AG04450 (cell line): ENCODE data around the gene KCNK6. TPM values are rescaled to one million over a fixed set of nuclear protein-coding genes. Genes with fewer than 3 reads are reported as not detected.

ENCODE experiments used
- CTCF ChIA-PET: fragments of 300-600, 350-600 bp; formaldehyde crosslinking; extraction: SDS; loops from one replicate; lab custom pipeline; 2022; ENCODE audit warnings: antibody characterized with exemption, inconsistent platforms; lab: Charles Lee
- POLR2A ChIA-PET: fragments of 350-600 bp; formaldehyde crosslinking; extraction: SDS; loops from one replicate; lab custom pipeline; 2021; ENCODE audit warnings: antibody characterized with exemption, inconsistent platforms; lab: Yijun Ruan, JAX
- DNase-seq: peaks from one replicate; pipeline ENCODE4 v3.0.0-alpha.2; 2011; ENCODE audit warnings: low read depth, low spot score
- H3K27ac ChIP-seq: one replicate; pipeline ENCODE4 v1.5.1; 2012; ENCODE audit warnings: low read depth, low read length, control low read depth
- H3K27me3 ChIP-seq: one replicate; pipeline ENCODE4 v1.6.0; 2012; ENCODE audit warnings: low read length; ENCODE audit not compliant: control insufficient read depth, insufficient read depth
- H3K4me3 ChIP-seq: 2 replicates; pipeline ENCODE4 v1.5.1; 2011; ENCODE audit warnings: mild to moderate bottlenecking, low read depth, low read length, control low read depth
- H3K9me3 ChIP-seq: 2 replicates; pipeline ENCODE4 v1.5.1; 2012; ENCODE audit warnings: low read length; ENCODE audit not compliant: control insufficient read depth, insufficient read depth
- CTCF ChIP-seq: IDR thresholded peaks from 2 replicates; pipeline ENCODE4 v1.5.1; 2011; ENCODE audit warnings: low read depth, low read length, control low read depth, inconsistent platforms
- polyA plus RNA-seq: library from polyadenylated mRNA; depleted of rRNA; stranded (reverse); fragments of >200 nt; gene quantifications from 2 replicates; pipeline ENCODE4 v1.2.3, GENCODE V29; 2011

Gene KCNK6
- polyA plus RNA-seq, 1 experiment: 2.6 TPM

- H3K27me3 ChIP-seq: no peaks in the 10 kb centered on the region
- no peaks in the 10 kb centered on the region; the same call in 1 of the 2 replicates for H3K9me3 ChIP-seq
- TF ChIP-seq CTCF: no peak
- H3K27ac ChIP-seq: no peak overlapping the region
- POLR2A ChIA-PET: no interaction called here
- no peak for DNase-seq
- H3K4me3 ChIP-seq: no peak overlapping the region
- CTCF ChIA-PET: interaction anchor here (1.1 kb wide), 1 partner anchor 11 kb away, joined by 5 read pairs; no protein-coding TSS in a partner anchor
These were observed 11.5 kb upstream of the KCNK6 start for GRCh38 chr19:38308006-38308766.

- H3K9me3 ChIP-seq: no peaks in the 10 kb centered on the region; the same call in 1 of the 2 replicates
These were observed 10.6 kb upstream of the KCNK6 start for GRCh38 chr19:38308926-38309614.

GRCh38 chr19:38309615-38310278, 9.9 kb upstream of the KCNK6 start:
- H3K4me3 ChIP-seq: no peak overlapping the region
- TF ChIP-seq CTCF: no peak
- DNase-seq: no peak
- ChIA-PET CTCF (interaction anchor here (0.6 kb wide), 1 partner anchor 66 kb away, joined by 5 read pairs; no protein-coding TSS in a partner anchor), POLR2A (no interaction called here)
- no peak overlapping the region for H3K27ac ChIP-seq
- H3K9me3 ChIP-seq: no peaks in the 10 kb centered on the region
- H3K27me3 ChIP-seq: no peaks in the 10 kb centered on the region

More at GRCh38 chr19:38308926-38309614, 10.6 kb upstream of the KCNK6 start:
- Histone ChIP-seq H3K27ac (no peak overlapping the region), H3K4me3 (no peak overlapping the region), H3K27me3 (no peaks in the 10 kb centered on the region)
- no peak for DNase-seq
- ChIA-PET CTCF (interaction anchor here (1.1 kb wide), 1 partner anchor 10 kb away, joined by 5 read pairs; no protein-coding TSS in a partner anchor), POLR2A (no interaction called here)
- no peak for TF ChIP-seq CTCF

GRCh38 chr19:38310279-38310670, 9.4 kb upstream of the KCNK6 start:
- Histone ChIP-seq H3K9me3 (no peaks in the 10 kb centered on the region), H3K27me3 (no peaks in the 10 kb centered on the region), H3K27ac (no peak overlapping the region), H3K4me3 (no peak overlapping the region)
- ChIA-PET POLR2A (no interaction called here), CTCF (interaction anchor here (0.6 kb wide), 1 partner anchor 67 kb away, joined by 5 read pairs; no protein-coding TSS in a partner anchor)
- TF ChIP-seq CTCF: no peak
- DNase-seq: no peak
